H1 (cell line): Measurements from ENCODE around the gene LCN12. TPM values are rescaled to one million over a fixed set of nuclear protein-coding genes. Genes with fewer than 3 reads are reported as not detected.

Experiments used
- ATF2 ChIP-seq: IDR thresholded peaks from 2 replicates; pipeline ENCODE4 v1.6.1; 2012; ENCODE audit warnings: low read length, inconsistent platforms
- E2F6 ChIP-seq: IDR thresholded peaks from 2 replicates; pipeline ENCODE4 v1.6.1; 2012; ENCODE audit warnings: inconsistent platforms
- JUND ChIP-seq: IDR thresholded peaks from 2 replicates; pipeline ENCODE4 v1.6.1; 2011; ENCODE audit warnings: mild to moderate bottlenecking, improper control_type of control experiment, low read length
- MAX ChIP-seq: IDR thresholded peaks from 2 replicates; pipeline ENCODE4 v1.6.1; 2012; ENCODE audit warnings: inconsistent platforms
- SP4 ChIP-seq: IDR thresholded peaks from 2 replicates; pipeline ENCODE4 v1.6.1; 2012; ENCODE audit warnings: low read length, inconsistent platforms
- SRF ChIP-seq: IDR thresholded peaks from 2 replicates; pipeline ENCODE4 v1.6.1; 2011; ENCODE audit warnings: mild to moderate bottlenecking, low read depth, low read length, moderate library complexity
- TEAD4 ChIP-seq: IDR thresholded peaks from 2 replicates; pipeline ENCODE4 v1.6.1; 2012; ENCODE audit warnings: low read depth, low read length, inconsistent platforms, mixed read lengths
- polyA plus RNA-seq, 7 experiments: library from polyadenylated mRNA; depleted of rRNA in 3 of 7; stranded (reverse) in 5 of 7; unstranded in 2 of 7; fragments of >200 nt in 5 of 7; fragments of 200-250 nt in 2 of 7; gene quantifications; 1 replicate in 5 of 7; 2 replicates in 1 of 7; 4 replicates in 1 of 7; pipeline versions ENCODE4 v1.2.1 to v1.2.3, GENCODE V29; 2011 to 2013; ENCODE audit warnings: missing spikeins in 2 of 7, mixed read lengths in 2 of 7
- total RNA-seq: library from RNA; stranded (reverse); fragmentation: NEBNext Ultra II Directional; extraction: Animal tissue kit (Norgen Biotek cat#: 25700); gene quantifications from 2 replicates; pipeline ENCODE4 v1.2.1, GENCODE V29; 2021

The LCN12 gene
- total and polyA plus RNA-seq, 2 of the 8 experiments (the other 6 are each of a cell fraction or from before 2014, with no cell fraction given), result 1.1 to 1.7 TPM

- no peak for TF ChIP-seq E2F6
- TF ChIP-seq JUND, result no peak
- TF ChIP-seq TEAD4, result no peak
- no peak for TF ChIP-seq SRF
- no peak for TF ChIP-seq ATF2
- TF ChIP-seq MAX, result no peak
- no peak for TF ChIP-seq SP4
Observed at GRCh38 chr9:136915632-136916329, 36.3 kb upstream of the LCN12 start (continued).
